ENCODE measurements around the gene CELF2.

DNA sequence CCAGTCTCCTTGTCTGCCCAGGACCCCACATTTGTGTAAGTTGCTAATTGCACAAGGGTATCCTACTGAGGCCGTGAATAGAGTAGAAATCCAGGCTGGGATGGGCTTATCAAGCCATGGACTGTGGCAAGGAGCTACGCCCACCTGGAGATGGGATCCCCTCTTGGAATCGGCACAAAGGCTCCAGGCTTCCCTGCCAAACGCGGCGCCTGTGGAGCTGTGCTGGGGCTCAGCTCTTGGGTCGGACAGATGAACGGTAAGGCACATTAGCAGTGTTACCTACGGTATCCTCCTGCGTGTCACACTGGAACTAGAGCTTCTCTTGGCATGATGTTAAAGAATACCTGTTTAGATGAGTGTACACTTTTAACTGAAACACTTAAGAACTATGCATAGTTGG is 196.7 kb downstream of the CELF2 start:
- TF ChIP-seq, protein P1, sequence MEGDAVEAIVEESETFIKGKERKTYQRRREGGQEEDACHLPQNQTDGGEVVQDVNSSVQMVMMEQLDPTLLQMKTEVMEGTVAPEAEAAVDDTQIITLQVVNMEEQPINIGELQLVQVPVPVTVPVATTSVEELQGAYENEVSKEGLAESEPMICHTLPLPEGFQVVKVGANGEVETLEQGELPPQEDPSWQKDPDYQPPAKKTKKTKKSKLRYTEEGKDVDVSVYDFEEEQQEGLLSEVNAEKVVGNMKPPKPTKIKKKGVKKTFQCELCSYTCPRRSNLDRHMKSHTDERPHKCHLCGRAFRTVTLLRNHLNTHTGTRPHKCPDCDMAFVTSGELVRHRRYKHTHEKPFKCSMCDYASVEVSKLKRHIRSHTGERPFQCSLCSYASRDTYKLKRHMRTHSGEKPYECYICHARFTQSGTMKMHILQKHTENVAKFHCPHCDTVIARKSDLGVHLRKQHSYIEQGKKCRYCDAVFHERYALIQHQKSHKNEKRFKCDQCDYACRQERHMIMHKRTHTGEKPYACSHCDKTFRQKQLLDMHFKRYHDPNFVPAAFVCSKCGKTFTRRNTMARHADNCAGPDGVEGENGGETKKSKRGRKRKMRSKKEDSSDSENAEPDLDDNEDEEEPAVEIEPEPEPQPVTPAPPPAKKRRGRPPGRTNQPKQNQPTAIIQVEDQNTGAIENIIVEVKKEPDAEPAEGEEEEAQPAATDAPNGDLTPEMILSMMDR (IDR thresholded peaks at IDR 0.05) = no peak
- TF ChIP-seq EP300 (IDR thresholded peaks at IDR 0.05; ENCODE audit: low read depth) (no peak), POLR2A (IDR thresholded peaks at IDR 0.05) (no peak)
